Measurements from ENCODE around the gene MRGPRX2.

Gene MRGPRX2

DNA sequence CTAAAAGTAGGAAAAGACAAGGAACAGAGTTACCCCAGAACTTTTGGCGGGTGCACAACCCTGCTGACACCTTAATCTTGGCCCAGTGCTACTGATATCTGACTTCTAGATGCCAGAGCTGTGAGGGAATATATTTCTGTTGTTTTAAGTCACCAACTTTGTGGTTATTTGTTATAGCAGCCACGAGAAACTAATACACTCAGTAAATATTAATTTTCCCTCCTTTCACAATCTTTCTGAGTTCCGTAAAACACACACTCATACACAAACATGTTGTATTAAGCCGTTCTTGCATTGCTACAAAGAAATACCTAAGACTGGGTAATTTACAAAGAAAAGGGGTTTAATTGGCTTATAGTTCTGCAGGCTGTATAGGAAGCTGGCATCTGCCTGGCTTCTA is 40.4 kb upstream of the MRGPRX2 start:
- Histone ChIP-seq H3K9me3 (replicated peaks; ENCODE audit: insufficient read depth, low read length) (no peaks in the 10 kb centered on the region), H3K9me2 (replicated peaks; ENCODE audit: insufficient read depth, low read length) (no peaks in the 10 kb centered on the region), H3K4me2 (ENCODE audit: low read depth, low read length) (no peak overlapping the region), H4K20me1 (ENCODE audit: insufficient read depth, low read length) (no peaks in the 10 kb centered on the region), H3K36me3 (replicated peaks; ENCODE audit: insufficient read depth, low read length) (no peaks in the 10 kb centered on the region), H3K4me3 (ENCODE audit: low read length) (no peak overlapping the region), H2AFZ (ENCODE audit: low read length) (no peak overlapping the region), H3K27ac (ENCODE audit: low read length) (no peak overlapping the region), H3K79me2 (ENCODE audit: low read length) (no peaks in the 10 kb centered on the region), H3K4me1 (ENCODE audit: low read length) (no peaks in the 10 kb centered on the region), H3K27me3 (replicated peaks; ENCODE audit: insufficient read depth, low read length) (no peaks in the 10 kb centered on the region), H3K9ac (ENCODE audit: low read length) (no peak overlapping the region), H3F3A (ENCODE audit: insufficient read depth, low read length) (no peaks in the 10 kb centered on the region)
- DNase-seq: no peak
- TF ChIP-seq EZH2phosphoT487 (IDR thresholded peaks at IDR 0.05; ENCODE audit: low read length): no peak
- TF ChIP-seq EZH2 (optimal IDR thresholded peaks at IDR 0.05; ENCODE audit: low read depth, low read length): no peak
- TF ChIP-seq, protein P1, sequence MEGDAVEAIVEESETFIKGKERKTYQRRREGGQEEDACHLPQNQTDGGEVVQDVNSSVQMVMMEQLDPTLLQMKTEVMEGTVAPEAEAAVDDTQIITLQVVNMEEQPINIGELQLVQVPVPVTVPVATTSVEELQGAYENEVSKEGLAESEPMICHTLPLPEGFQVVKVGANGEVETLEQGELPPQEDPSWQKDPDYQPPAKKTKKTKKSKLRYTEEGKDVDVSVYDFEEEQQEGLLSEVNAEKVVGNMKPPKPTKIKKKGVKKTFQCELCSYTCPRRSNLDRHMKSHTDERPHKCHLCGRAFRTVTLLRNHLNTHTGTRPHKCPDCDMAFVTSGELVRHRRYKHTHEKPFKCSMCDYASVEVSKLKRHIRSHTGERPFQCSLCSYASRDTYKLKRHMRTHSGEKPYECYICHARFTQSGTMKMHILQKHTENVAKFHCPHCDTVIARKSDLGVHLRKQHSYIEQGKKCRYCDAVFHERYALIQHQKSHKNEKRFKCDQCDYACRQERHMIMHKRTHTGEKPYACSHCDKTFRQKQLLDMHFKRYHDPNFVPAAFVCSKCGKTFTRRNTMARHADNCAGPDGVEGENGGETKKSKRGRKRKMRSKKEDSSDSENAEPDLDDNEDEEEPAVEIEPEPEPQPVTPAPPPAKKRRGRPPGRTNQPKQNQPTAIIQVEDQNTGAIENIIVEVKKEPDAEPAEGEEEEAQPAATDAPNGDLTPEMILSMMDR (IDR thresholded peaks at IDR 0.05; ENCODE audit: low read length): no peak

DNA sequence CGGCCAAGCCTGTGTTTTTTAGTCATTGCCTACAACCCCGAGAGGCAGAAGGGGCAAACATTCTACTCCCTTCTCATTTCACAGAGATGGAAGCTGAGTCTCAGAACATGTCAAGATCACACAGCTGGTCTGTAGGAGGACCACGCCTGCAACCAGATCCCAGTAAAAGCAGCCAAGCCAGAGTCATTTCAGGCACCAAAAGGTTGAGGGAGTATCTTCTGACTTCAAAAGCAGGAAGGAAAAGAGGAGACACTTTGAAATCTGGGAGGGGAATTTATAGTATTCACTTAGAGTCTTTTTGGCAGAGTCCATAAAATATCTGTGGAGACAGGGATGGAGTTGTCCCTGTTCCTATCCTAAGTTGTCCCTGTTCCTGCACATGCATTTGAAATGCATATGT is 38.6 kb upstream of the MRGPRX2 start:
- no peak for DNase-seq
- H3K4me3 ChIP-seq (ENCODE audit: low read length): no peak overlapping the region
- H3K9me2 ChIP-seq (replicated peaks; ENCODE audit: insufficient read depth, low read length): no peaks in the 10 kb centered on the region
- no peak overlapping the region for H2AFZ ChIP-seq (ENCODE audit: low read length)
- no peaks in the 10 kb centered on the region for H3K4me1 ChIP-seq (ENCODE audit: low read length)
- H3K36me3 ChIP-seq (replicated peaks; ENCODE audit: insufficient read depth, low read length): no peaks in the 10 kb centered on the region
- TF ChIP-seq, protein P1 (IDR thresholded peaks at IDR 0.05; ENCODE audit: low read length): no peak
- TF ChIP-seq EZH2phosphoT487 (IDR thresholded peaks at IDR 0.05; ENCODE audit: low read length): no peak
- TF ChIP-seq EZH2 (optimal IDR thresholded peaks at IDR 0.05; ENCODE audit: low read depth, low read length): no peak
- H3K79me2 ChIP-seq (ENCODE audit: low read length): no peaks in the 10 kb centered on the region
- H3F3A ChIP-seq (ENCODE audit: insufficient read depth, low read length): no peaks in the 10 kb centered on the region
- no peaks in the 10 kb centered on the region for H3K27me3 ChIP-seq (replicated peaks; ENCODE audit: insufficient read depth, low read length)
- H3K9me3 ChIP-seq (replicated peaks; ENCODE audit: insufficient read depth, low read length): no peaks in the 10 kb centered on the region
- H3K9ac ChIP-seq (ENCODE audit: low read length): no peak overlapping the region
- H3K4me2 ChIP-seq (ENCODE audit: low read depth, low read length): no peak overlapping the region
- no peaks in the 10 kb centered on the region for H4K20me1 ChIP-seq (ENCODE audit: insufficient read depth, low read length)
- H3K27ac ChIP-seq (ENCODE audit: low read length): no peak overlapping the region

DNA sequence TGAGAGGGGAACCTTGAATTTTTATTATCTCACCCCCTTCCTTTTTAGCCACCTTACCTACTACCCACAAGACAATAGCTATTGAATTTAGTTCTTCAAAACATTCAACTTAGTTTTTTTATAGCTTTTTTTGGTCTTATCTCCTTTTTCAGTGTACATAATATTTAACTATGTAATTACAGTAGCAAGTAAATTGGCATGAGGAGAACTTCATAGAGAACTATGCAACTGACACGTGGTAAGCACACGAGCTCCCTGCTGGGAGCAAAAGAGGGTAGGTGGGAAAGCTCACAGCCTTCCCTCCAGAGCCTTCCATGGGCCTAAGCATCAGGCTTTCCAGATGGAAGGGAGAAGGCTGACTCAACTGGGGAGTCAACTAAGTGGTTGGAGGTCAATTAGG is 34.3 kb upstream of the MRGPRX2 start:
- Histone ChIP-seq H3K9ac (ENCODE audit: low read length) (no peak overlapping the region), H3K4me3 (ENCODE audit: low read length) (no peak overlapping the region), H3K4me2 (ENCODE audit: low read depth, low read length) (no peak overlapping the region), H3K9me2 (replicated peaks; ENCODE audit: insufficient read depth, low read length) (no peaks in the 10 kb centered on the region), H4K20me1 (ENCODE audit: insufficient read depth, low read length) (no peaks in the 10 kb centered on the region), H3K79me2 (ENCODE audit: low read length) (no peaks in the 10 kb centered on the region), H3F3A (ENCODE audit: insufficient read depth, low read length) (no peaks in the 10 kb centered on the region), H3K36me3 (replicated peaks; ENCODE audit: insufficient read depth, low read length) (no peaks in the 10 kb centered on the region), H2AFZ (ENCODE audit: low read length) (no peak overlapping the region), H3K9me3 (replicated peaks; ENCODE audit: insufficient read depth, low read length) (no peaks in the 10 kb centered on the region), H3K27me3 (replicated peaks; ENCODE audit: insufficient read depth, low read length) (no peaks in the 10 kb centered on the region), H3K27ac (ENCODE audit: low read length) (no peak overlapping the region), H3K4me1 (ENCODE audit: low read length) (no peaks in the 10 kb centered on the region)
- TF ChIP-seq, protein P1 (IDR thresholded peaks at IDR 0.05; ENCODE audit: low read length): no peak
- TF ChIP-seq EZH2 (optimal IDR thresholded peaks at IDR 0.05; ENCODE audit: low read depth, low read length) (no peak), EZH2phosphoT487 (IDR thresholded peaks at IDR 0.05; ENCODE audit: low read length) (no peak)
- no peak for DNase-seq
